ENCODE data around the gene ISG15.
"Not testable (repeated sequence)": the region's sequence is repeated elsewhere in the genome, so short reads cannot be mapped to it uniquely, and the experiment has no call there.

Gene ISG15

DNA sequence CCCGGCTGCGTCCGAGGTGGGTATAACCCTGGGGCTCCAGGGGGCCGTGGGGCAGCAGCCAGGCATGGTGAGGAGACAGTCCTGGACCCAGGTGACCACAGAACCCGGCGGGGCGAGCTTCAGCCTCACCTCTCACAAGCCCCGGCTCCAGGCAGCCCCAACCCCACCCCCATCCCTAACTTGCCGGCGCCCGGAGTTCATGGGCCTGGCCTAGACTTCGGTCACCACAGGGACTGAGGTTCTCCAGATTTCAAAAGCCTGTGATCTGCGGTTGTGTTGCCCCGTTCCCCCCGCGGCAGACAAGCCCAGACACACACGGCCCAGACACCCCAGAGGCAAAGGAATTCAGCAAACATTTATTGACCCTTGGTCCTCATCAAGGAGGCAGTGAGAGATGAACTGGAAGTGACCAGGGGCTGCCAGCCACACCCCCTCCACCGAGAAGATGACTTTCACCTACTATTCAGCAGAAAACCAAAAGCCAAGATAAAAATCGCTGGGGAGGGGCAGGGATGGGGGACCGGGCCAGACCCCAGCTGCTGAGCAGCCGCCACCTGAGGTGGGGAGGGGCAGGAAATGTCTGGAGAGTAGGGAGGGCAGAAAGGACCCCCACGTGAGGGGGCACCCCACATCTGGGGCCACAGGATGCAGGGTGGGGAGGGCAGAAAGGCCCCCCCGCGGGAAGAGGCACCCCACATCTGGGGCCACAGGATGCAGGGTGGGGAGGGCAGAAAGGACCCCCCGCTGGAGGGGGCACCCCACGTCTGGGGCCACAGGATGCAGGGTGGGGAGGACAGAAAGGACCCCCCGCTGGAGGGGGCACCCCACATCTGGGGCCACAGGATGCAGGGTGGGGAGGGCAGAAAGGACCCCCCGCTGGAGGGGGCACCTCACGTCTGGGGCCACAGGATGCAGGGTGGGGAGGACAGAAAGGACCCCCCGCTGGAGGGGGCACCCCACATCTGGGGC, 17.3 kb upstream of the ISG15 start:
- DNase-seq: peak; percentile 59

- peak; percentile 56 for DNase-seq
Observed at GRCh38 chr1:996851-997712, 16.2 kb upstream of the ISG15 start.

GRCh38 chr1:997713-997992, 15.6 kb upstream of the ISG15 start:
- no peak for DNase-seq

DNA sequence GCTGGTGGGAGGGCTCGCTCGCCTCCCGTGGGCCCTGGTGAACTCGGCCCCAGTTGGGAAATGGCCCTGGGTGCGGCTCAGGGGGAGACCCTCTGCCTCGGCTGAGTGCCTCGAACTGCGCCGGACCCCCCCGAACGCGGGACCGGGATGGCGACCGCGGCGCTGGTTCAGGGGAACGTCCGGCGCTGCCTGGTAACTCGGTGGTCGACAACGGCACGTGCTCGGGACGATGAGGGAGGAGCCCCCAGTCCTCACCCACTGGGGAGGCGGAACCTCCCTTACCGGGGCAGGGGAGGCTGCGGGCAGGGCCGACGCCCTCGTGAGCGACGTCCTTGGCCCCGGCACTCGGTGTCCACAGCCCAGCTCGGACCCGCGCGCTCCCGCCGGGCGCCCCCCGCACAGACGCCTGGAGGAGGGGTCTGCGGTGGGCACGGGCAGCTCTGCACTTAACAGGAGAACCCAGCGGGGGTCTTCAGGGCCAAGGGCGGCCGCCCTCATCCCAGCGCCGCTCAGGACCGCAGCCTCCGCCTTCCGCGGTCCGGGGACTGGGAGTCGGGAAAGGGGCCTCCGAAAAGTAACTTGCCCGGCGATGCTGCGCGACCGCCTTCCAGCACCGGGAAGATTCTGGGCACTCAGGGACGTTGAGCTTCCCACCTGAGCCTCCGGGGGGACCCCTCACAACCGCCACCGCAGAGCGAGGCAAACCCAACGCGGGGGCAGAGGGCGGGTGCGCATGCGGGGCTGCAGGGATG, 15.1 kb upstream of the ISG15 start:
- DNase-seq: peak; percentile 64

DNA sequence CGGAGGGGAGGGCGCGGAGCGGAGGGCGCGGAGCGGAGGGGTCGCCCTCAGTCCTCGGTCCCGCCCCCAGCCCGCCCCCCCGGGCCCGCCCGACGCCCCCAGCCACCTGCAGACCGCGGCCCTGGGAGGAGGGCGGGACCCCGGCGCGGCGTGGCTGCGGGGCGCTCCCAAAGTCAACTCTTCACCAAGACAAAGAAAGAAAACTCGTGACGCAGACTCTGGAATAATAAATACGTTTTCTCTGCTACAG, 14.6 kb upstream of the ISG15 start:
- no peak for DNase-seq

DNA sequence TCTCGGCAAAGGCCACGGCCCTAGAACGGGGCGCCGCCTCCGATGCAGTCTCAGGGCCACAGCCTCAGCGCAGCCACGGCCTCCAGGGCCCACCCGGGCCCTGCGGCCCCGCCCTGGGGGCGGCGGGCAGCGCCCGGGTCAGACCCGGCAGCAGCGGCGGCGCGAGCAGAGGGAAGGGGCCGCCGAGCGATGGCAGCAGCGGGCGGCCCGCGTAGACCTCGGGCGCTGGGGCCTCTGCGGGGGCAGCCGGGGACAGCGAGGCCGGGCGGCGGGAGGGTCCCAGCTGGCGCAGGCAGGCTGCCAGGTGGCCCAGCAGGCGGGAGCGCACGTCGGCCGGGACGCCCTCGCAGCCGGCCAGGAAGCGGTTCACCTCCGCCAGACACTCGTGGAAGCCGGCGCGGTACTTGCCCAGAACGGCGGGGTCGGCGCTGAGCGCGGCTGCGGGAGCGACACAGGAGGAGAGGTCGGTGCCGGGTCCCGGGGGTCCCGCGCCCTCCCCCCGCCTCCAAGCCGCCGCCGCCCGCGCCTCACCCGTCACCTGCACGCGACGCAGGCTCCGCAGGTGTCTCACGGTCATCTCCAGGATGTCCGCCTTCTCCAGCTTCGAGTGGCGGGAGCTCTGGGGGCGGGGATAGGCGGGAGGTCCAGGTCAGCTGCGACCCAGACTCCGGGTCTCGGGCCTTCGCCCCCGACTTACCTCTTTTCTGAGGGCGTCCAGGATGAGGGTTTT, 14.1 kb upstream of the ISG15 start:
- DNase-seq: peak; percentile 72

DNA sequence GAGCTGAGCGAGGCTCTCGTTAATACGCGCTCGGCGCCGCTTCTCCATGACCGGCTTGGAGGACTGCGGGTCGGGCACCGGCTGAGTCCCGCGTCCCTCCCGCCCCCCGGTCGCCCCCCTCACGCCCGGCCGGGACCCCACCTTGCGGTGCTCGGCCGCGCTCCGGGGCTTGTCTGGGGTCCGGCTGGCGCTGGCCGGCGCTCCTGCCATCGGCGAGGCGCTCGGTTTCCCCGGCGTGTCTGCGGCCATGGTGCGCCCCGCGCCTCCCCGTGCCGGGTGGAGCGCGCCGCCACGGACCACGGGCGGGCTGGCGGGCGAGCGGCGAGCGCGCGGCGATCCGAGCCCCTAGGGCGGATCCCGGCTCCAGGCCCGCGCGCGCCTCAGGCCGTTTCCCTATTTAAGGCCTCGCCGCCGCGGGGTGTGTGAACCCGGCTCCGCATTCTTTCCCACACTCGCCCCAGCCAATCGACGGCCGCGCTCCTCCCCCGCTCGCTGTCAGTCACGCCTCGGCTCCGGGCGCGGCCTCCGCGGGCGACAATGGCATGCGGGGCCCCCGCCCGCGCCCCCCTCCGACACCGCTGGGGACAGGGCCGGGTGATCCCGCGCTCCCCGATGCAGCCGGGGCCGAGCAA, 13.5 kb upstream of the ISG15 start, which contains the start of gene HES4:
TSS of gene HES4 (minus strand) at position 373 of the 632 bp plus-strand sequence. CDS start at position 249, 124 bp downstream.
- peak; percentile 95 for DNase-seq

DNA sequence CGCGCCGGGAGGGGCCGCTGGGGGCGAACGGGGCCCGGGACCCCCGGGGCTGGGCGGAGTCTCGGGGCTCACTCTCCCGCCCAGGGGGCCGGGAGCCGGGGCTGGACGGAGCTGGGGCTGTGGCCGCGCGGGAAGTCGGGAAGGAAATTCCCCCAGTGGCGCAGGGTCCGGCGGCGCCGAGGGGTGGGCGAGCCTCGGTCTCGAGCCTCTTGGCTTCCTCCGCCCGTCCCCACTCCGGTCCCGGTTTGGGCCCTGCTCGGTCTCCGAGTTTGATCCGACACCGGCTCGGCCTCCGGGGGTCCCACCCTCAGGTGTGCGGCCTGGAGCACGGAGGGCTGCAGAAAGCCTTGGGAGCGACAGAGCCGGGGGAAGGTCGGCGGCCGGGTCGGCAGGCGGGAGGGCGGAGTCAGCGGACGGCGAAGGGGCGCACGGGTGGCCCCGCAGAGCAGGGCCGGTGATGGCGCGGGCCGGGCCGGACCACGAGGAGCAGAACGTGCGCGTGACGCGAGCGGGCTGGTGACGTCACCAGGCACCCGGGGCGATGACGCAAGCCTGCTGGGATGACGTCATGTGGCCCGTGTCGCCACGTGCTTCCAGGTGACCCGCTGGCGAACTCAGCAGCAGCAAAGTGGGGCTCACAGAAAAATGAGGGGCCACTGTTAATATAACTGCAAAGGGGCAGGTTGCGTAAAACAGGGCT, 12.8 kb upstream of the ISG15 start:
- DNase-seq: peak; percentile 83

DNA sequence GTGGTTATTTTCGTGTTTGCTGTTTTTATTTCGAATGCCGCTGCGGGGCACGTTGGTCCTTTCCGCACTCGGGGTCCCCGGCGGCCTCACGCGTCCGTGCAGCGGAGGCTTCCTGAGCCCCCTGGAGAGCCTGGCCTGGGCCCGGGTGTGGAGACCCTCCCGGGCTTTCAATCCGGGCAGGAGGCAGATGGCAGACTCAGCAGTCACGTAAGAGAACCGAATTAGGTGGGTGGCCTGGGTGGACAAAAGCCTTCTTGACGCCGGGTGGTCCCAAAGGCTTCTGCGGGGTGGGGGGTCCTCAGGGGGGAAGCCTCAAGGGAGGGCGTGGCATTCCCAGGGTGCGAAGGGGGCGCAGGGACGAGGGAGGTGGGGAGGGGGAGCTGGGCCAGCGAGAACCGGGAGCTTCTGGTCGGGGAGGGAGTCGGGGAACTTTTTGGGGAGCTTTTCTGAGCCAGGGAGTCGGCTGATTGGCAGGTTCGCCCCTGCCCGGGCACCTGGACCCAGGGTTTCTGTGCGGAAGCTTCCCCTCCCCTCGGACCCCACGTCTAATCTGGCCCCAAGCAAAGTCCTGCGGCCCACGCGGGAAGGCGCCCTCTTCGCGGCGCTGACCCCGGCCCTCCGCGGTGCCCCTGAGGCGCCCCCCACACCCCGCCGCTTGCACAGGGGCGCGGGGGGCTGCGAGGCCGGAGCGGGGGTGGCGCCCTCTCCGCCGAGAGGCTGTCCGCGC, 12.1 kb upstream of the ISG15 start:
- DNase-seq: peak; percentile 54

GRCh38 chr1:1003618-1004419, 9.5 kb upstream of the ISG15 start:
- no peak for DNase-seq

DNA sequence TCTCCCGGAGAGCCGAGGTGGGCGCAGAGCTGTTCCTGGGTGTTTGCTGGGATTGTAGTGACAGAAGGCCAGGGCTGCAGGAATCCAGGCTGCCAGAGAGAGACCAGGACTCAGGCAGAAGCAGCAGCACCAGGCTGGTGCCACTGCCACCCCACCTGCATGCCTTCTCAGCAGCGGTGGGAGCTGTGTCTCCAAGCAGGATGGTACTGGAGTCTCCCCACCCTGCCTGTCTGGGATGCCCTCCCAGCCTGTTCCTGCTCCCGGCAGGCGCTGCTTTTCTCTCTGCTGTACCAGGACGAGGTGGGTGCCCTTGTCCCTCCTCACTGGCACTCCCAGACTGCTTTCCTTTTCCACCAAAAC, 8.9 kb upstream of the ISG15 start:
- peak; percentile 48 for DNase-seq

- peak; percentile 78 for DNase-seq
Observed at GRCh38 chr1:1004780-1005697, 8.3 kb upstream of the ISG15 start.

GRCh38 chr1:1005774-1006304, 7.5 kb upstream of the ISG15 start:
- peak; percentile 47 for DNase-seq

DNA sequence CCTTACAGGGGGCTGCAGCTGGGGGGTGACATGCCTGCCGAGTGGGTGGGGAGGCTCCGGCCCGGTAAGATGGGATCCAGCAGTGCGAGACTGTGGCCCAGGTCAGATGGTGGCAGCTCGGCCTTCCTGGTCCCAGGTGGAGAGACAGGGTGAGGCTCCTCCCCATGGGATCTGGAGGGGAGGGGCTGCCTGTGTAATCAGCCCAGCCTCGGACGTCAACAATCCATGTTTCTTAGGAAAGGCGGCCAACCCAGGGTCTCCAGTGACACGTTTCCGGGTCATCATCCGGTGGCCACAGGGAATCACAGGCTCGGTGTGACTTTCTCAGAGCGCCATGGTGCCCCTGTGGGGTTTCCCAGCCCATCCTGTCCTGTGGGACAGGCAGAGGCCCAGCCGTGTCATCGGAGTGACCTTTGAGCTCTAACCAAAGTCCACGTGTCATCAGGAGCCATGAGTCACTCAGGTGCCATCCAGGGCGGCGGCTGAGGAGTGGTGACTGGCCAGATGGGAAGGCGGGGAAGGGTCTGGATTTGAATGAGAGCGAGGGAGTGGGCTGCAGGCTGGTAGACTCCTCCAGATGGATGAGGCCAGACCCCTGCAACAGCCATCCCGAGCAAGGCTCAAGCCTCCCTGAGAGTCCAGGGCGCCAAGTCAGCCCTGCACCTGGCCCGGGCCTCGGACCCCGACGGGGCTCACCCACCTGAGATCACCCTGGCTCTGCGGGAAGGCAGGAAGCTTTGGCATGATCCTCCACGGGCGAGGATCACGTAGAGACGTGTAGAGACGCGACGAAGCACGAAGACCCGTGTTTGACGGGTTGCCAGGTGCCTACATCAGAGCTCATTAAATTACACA, 6.8 kb upstream of the ISG15 start:
- DNase-seq: peak; percentile 82

- DNase-seq: not testable (repeated sequence)
Observed at GRCh38 chr1:1010131-1010530, 3.2 kb upstream of the ISG15 start.

DNA sequence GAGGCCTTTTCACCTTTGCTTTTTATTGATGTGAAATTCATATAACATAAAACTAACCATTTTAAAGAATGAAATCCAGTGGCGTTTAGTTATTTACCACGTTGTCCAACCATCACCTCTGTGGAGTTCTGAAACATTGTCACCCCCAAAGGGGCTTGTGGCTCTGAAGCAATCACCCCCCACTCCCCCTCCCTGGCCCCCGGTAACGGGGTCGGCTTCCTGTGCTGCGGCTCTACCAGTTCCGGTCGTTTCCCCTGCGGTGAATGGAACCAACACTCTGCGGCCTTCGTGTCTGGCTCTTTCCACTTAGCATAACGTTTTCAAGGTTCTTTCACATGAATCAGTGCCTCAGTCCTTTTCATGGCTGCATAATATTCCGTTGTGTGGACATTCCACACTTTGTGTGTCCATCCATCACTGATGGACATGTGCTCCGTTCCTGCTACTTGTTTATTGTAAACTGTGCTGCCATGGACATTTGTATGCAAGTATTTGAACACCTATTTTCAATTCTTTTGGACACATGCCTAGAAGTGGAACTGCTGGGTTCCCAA, 1.8 kb upstream of the ISG15 start:
- DNase-seq: no peak

GRCh38 chr1:1012736-1013104, 577 bp upstream of the ISG15 start:
- DNase-seq: not testable (repeated sequence)
